Natural killer cell treated with Interleukin-12 subunit alpha and Interleukin-12 subunit beta and Interleukin-15 and Interleukin-18, amount 100 ng/mL, for 72 hours (primary cell): Measurements from ENCODE around the gene STUM. TPM values are rescaled to one million over a fixed set of nuclear protein-coding genes. Genes with fewer than 3 reads are reported as not detected.
A peak's percentile ranks its signal among the peaks of the same experiment; 100 is the strongest.

Experiments used
- ATAC-seq, 2 donors: fragments of 150-1000 bp; cut with Tn5 transposase in 1 of 2; sonication (Bioruptor Pico), chemical (Tn5 transposase) in 1 of 2; 2 replicates each; pipeline ENCODE4 v1.10.0; 2021
- DNase-seq: peaks from one replicate; pipeline ENCODE4 v3.0.0; 2022; ENCODE audit warnings: low spot score
- H3K27ac Mint-ChIP-seq, 2 donors: 1 replicate in 1 of 2; 2 replicates in 1 of 2; pipeline ENCODE4 v1.8.0; 2022; ENCODE audit warnings: mixed read lengths in 2 of 2, mild to moderate bottlenecking in 1 of 2, moderate library complexity in 1 of 2
- H3K27me3 Mint-ChIP-seq, 2 donors: 1 replicate in 1 of 2; 2 replicates in 1 of 2; pipeline ENCODE4 v1.8.0; 2022; ENCODE audit warnings: mixed read lengths in 2 of 2
- H3K36me3 Mint-ChIP-seq: one replicate; pipeline ENCODE4 v1.8.0; 2022; ENCODE audit warnings: mixed read lengths
- H3K4me1 Mint-ChIP-seq, 2 donors: 1 replicate in 1 of 2; 2 replicates in 1 of 2; pipeline ENCODE4 v1.8.0; 2022; ENCODE audit warnings: low read depth in 2 of 2, mixed read lengths in 2 of 2, mild to moderate bottlenecking in 1 of 2
- H3K4me3 Mint-ChIP-seq: one replicate; pipeline ENCODE4 v1.8.0; 2022; ENCODE audit warnings: mixed read lengths
- H3K9me3 Mint-ChIP-seq: 2 replicates; pipeline ENCODE4 v1.8.0; 2022; ENCODE audit warnings: mixed read lengths
- total RNA-seq, 2 donors: library from RNA; stranded (reverse); gene quantifications; one replicate each; pipeline ENCODE4 v1.2.3, GENCODE V29; 2022

Gene STUM
- total RNA-seq, 2 donors from 2014 or later: not detected

GRCh38 chr1:226654046-226654667, 105.6 kb downstream of the STUM start:
- no peaks in the 10 kb centered on the region for H3K9me3 Mint-ChIP-seq
- H3K27me3 Mint-ChIP-seq: no peaks in the 10 kb centered on the region
- peak overlapping the region; percentile 74 for H3K4me3 Mint-ChIP-seq
- ATAC-seq: no peak
- no peak for DNase-seq
- peak overlapping the region in 1 of 2 donors; percentile 84 for H3K27ac Mint-ChIP-seq
- H3K36me3 Mint-ChIP-seq: no peaks in the 10 kb centered on the region
- H3K4me1 Mint-ChIP-seq: peaks cover 64 to 66% of the 10 kb centered on the region in 2 donors

- ATAC-seq: no peak
- peak overlapping the region in 1 of 2 donors; percentile 84 for H3K27ac Mint-ChIP-seq
- peak overlapping the region; percentile 74 for H3K4me3 Mint-ChIP-seq
- H3K36me3 Mint-ChIP-seq: no peaks in the 10 kb centered on the region
- DNase-seq: no peak
- peaks cover 62 to 65% of the 10 kb centered on the region in 2 donors for H3K4me1 Mint-ChIP-seq
- H3K9me3 Mint-ChIP-seq: no peaks in the 10 kb centered on the region
- no peaks in the 10 kb centered on the region for H3K27me3 Mint-ChIP-seq
Measured at GRCh38 chr1:226654668-226655055, 106.1 kb downstream of the STUM start.

- ATAC-seq: peak; percentile 43 to 58
- Mint-ChIP-seq H3K4me3 (peak overlapping the region; percentile 74), H3K27me3 (no peaks in the 10 kb centered on the region), H3K4me1 (peaks cover 63 to 66% of the 10 kb centered on the region in 2 donors), H3K27ac (peak overlapping the region in 1 of 2 donors; percentile 84), H3K36me3 (no peaks in the 10 kb centered on the region), H3K9me3 (no peaks in the 10 kb centered on the region)
- DNase-seq: no peak
Measured at GRCh38 chr1:226655251-226656163, 106.9 kb downstream of the STUM start.

- Mint-ChIP-seq H3K36me3 (no peaks in the 10 kb centered on the region), H3K4me1 (peaks cover 65 to 68% of the 10 kb centered on the region in 2 donors), H3K27me3 (no peaks in the 10 kb centered on the region), H3K27ac (peak overlapping the region in 1 of 2 donors; percentile 84), H3K9me3 (no peaks in the 10 kb centered on the region), H3K4me3 (no peak overlapping the region)
- DNase-seq (no peak), ATAC-seq (no peak)
Measured at GRCh38 chr1:226656201-226656600, 107.6 kb downstream of the STUM start.

GRCh38 chr1:226656601-226657277, 108.2 kb downstream of the STUM start:
- H3K27ac Mint-ChIP-seq: peak overlapping the region in 1 of 2 donors; percentile 84
- H3K9me3 Mint-ChIP-seq: no peaks in the 10 kb centered on the region
- H3K36me3 Mint-ChIP-seq: no peaks in the 10 kb centered on the region
- no peak overlapping the region for H3K4me3 Mint-ChIP-seq
- DNase-seq (no peak), ATAC-seq (no peak)
- no peaks in the 10 kb centered on the region for H3K27me3 Mint-ChIP-seq
- H3K4me1 Mint-ChIP-seq: peaks cover 70 to 74% of the 10 kb centered on the region in 2 donors

- Mint-ChIP-seq H3K36me3 (no peaks in the 10 kb centered on the region), H3K4me3 (no peak overlapping the region), H3K27ac (peak overlapping the region in 1 of 2 donors; percentile 84), H3K9me3 (no peaks in the 10 kb centered on the region), H3K27me3 (no peaks in the 10 kb centered on the region), H3K4me1 (peaks cover 76 to 82% of the 10 kb centered on the region in 2 donors)
- ATAC-seq (no peak), DNase-seq (no peak)
Measured at GRCh38 chr1:226657895-226658545, 109.5 kb downstream of the STUM start.

GRCh38 chr1:226658546-226659125, 110.1 kb downstream of the STUM start:
- peaks cover 76 to 83% of the 10 kb centered on the region in 2 donors for H3K4me1 Mint-ChIP-seq
- peak overlapping the region in 1 of 2 donors; percentile 84 for H3K27ac Mint-ChIP-seq
- H3K36me3 Mint-ChIP-seq: no peaks in the 10 kb centered on the region
- no peaks in the 10 kb centered on the region for H3K27me3 Mint-ChIP-seq
- no peak for ATAC-seq
- DNase-seq: no peak
- no peaks in the 10 kb centered on the region for H3K9me3 Mint-ChIP-seq
- H3K4me3 Mint-ChIP-seq: no peak overlapping the region

Other genes with a start within 250 kb of the STUM start
- gene LIN9, start 239.6 kb upstream of the STUM start, total RNA-seq: 10 to 100 TPM in 1 of 2 donors, 1 to 10 TPM in 1; 6.6 to 10.9 TPM
- 100 to 1,000 TPM; 138 to 246 TPM for gene PARP1, start 140.7 kb upstream of the STUM start, total RNA-seq
- gene ITPKB, start 190.5 kb downstream of the STUM start, total RNA-seq: 10 to 100 TPM; 27.2 to 35.2 TPM